HCT116 (cell line): ENCODE results near the gene PLD2.

Experiments
- CTCF ChIP-seq, 3 experiments: fragments of 200-600 bp in 1 of 3; sonication (generic) in 1 of 3; IDR thresholded peaks in 2 of 3; conservative IDR thresholded peaks in 1 of 3; 2 replicates each; pipeline ENCODE4 v1.5.1; 2012 to 2017; ENCODE audit warnings: low read depth in 2 of 3, low read length in 2 of 3, antibody characterized with exemption in 1 of 3, borderline replicate concordance in 1 of 3, control low read depth in 1 of 3, mild to moderate bottlenecking in 1 of 3, mixed read lengths in 1 of 3, mixed run types in 1 of 3, moderate library complexity in 1 of 3; ENCODE audit not compliant: insufficient read depth in 1 of 3
- EZH2 ChIP-seq: fragments of 200-600 bp; sonication (generic); IDR thresholded peaks from 2 replicates; pipeline ENCODE4 v1.6.1; 2017; ENCODE audit warnings: antibody characterized with exemption, mixed run types
- EZH2phosphoT487 ChIP-seq: fragments of 200-600 bp; IDR thresholded peaks from 2 replicates; pipeline ENCODE4 v1.6.1; 2018; ENCODE audit warnings: antibody characterized with exemption, borderline replicate concordance
- JUND ChIP-seq: IDR thresholded peaks from 2 replicates; pipeline ENCODE4 v1.6.1; 2012
- POLR2AphosphoS5 ChIP-seq: IDR thresholded peaks from 2 replicates; pipeline ENCODE4 v1.6.1; 2011; ENCODE audit warnings: mild to moderate bottlenecking, low read depth, low read length, moderate library complexity
- RAD21 ChIP-seq: IDR thresholded peaks from 2 replicates; pipeline ENCODE4 v1.6.1; 2012; ENCODE audit warnings: low read depth, mild to moderate bottlenecking
- YY1 ChIP-seq: IDR thresholded peaks from 2 replicates; pipeline ENCODE4 v1.6.1; 2011; ENCODE audit warnings: low read length, low read depth, moderate library complexity, mild to moderate bottlenecking; ENCODE audit not compliant: insufficient replicate concordance; ENCODE audit errors: extremely low read depth
- ZNF274 ChIP-seq: fragments of 200-500 bp; sonication (Bioruptor generic); IDR thresholded peaks from 2 replicates; pipeline ENCODE4 v1.6.1; 2014; ENCODE audit warnings: mild to moderate bottlenecking, low read depth, low read length, inconsistent platforms
- TF ChIP-seq, protein P1 (sequence below): IDR thresholded peaks from 2 replicates; pipeline ENCODE4 v1.6.1; 2012

DNA sequence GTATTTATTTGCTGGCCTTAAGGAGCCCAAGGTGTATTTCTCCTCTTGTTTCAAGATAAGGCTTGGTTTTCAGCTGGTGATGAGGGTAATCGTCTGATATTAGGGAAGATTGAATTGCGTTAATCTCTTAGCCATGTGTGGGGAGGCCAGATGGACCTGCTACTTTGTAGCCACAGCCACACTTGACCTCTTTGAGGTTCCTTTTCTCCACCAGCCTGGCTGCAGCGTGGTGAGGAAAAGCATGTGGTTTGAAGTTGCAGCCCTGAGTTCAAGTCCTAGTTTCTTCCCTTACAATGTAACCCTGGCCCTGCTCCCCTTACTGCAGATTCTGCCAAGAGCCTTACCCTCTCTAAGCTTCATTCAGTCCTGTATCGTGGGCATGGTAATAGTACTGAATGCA, 29.3 kb downstream of the PLD2 start:
- TF ChIP-seq EZH2: no peak
- no peak for TF ChIP-seq CTCF (IDR thresholded peaks at IDR 0.05 in 2 of 3, conservative IDR thresholded peaks at IDR 0.05 in 1 of 3; ENCODE audit: borderline replicate concordance in 1 of 3, insufficient read depth in 1 of 3, low read depth in 2 of 3, low read length in 2 of 3)
- TF ChIP-seq, protein P1, sequence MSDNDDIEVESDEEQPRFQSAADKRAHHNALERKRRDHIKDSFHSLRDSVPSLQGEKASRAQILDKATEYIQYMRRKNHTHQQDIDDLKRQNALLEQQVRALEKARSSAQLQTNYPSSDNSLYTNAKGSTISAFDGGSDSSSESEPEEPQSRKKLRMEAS: no peak
- TF ChIP-seq EZH2phosphoT487: no peak
- no peak for TF ChIP-seq YY1
- TF ChIP-seq POLR2AphosphoS5: no peak
- no peak for TF ChIP-seq RAD21
- no peak for TF ChIP-seq JUND
- TF ChIP-seq ZNF274: no peak
